ENCODE measurements around the gene PLCG2. TPM values are rescaled to one million over a fixed set of nuclear protein-coding genes. Genes with fewer than 3 reads are reported as not detected.
"Not testable (repeated sequence)": the region's sequence is repeated elsewhere in the genome, so short reads cannot be mapped to it uniquely, and the experiment has no call there.

PLCG2 gene
- total RNA-seq, 1 experiment from 2014 or later, result 3.2 TPM

GRCh38 chr16:81938326-81939163, 159.5 kb downstream of the PLCG2 start:
- DNase-seq (ENCODE audit: low read depth), result no peak

- peak; percentile 31 for DNase-seq (ENCODE audit: low read depth)
These were observed 160.3 kb downstream of the PLCG2 start for GRCh38 chr16:81939164-81940056.

- peak; percentile 69 for DNase-seq (ENCODE audit: low read depth)
These were observed 161.9 kb downstream of the PLCG2 start for GRCh38 chr16:81940781-81941560.

GRCh38 chr16:81942007-81942601, 163.0 kb downstream of the PLCG2 start:
- DNase-seq (ENCODE audit: low read depth), result no peak

- peak; percentile 78 for DNase-seq (ENCODE audit: low read depth)
These were observed 166.6 kb downstream of the PLCG2 start for GRCh38 chr16:81945665-81946064.

- peak; percentile 79 for DNase-seq (ENCODE audit: low read depth)
These were observed 167.1 kb downstream of the PLCG2 start for GRCh38 chr16:81946206-81946605.

GRCh38 chr16:81951564-81951963, 172.5 kb downstream of the PLCG2 start:
- DNase-seq (ENCODE audit: low read depth), result no peak

- DNase-seq (ENCODE audit: low read depth), result peak; percentile 55
These were observed 177.3 kb downstream of the PLCG2 start for GRCh38 chr16:81956213-81956948.

GRCh38 chr16:81964808-81965207, 185.7 kb downstream of the PLCG2 start:
- DNase-seq (ENCODE audit: low read depth), result no peak

DNA sequence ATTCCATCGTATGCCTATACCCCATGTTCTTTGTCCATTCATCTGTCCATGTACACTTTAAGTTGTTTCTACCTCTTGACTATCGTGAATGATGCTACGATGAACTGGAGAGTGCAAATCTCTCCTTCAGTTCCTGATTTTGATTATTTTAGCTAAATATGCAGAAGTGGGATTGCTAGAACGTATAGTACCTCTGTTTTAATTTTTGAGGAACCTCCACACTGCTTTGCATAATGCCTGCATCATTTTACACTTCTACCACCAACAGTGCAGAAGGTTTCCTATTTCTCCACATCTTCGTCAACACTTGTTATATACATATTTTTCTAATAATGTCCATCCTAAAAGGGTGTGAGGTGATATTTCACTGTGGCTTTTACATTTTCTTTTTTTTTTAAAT, 188.3 kb downstream of the PLCG2 start:
- no peak for DNase-seq (ENCODE audit: low read depth)

- DNase-seq (ENCODE audit: low read depth), result no peak
These were observed 192.8 kb downstream of the PLCG2 start for GRCh38 chr16:81971853-81972252.

DNA sequence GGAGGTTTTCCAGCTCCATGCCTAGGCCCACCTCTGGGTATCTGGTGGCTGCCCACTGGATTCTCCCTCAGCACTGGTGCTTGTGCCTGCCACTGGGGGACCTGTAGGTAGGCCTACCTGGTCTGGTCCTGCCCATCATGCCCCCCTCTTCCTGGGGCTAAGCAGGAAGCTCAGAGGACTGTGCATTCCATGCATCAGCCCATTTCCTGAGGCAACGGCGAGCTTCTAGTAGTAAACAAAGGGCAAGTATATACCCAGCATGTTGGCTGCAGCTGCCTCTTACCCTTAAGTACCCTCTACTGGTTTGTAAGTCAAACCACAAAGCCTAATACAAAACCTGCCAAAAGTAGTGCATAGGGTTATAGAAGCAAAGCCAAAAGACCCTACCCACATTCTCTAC, 194.6 kb downstream of the PLCG2 start:
- no peak for DNase-seq (ENCODE audit: low read depth)

- no peak for DNase-seq (ENCODE audit: low read depth)
These were observed 196.5 kb downstream of the PLCG2 start for GRCh38 chr16:81975637-81976036.

GRCh38 chr16:81977335-81977942, 198.3 kb downstream of the PLCG2 start:
- not testable (repeated sequence) for DNase-seq (ENCODE audit: low read depth)

- DNase-seq (ENCODE audit: low read depth), result peak; percentile 60
These were observed 208.0 kb downstream of the PLCG2 start for GRCh38 chr16:81987121-81987520.

GRCh38 chr16:81987706-81988105, 208.6 kb downstream of the PLCG2 start:
- DNase-seq (ENCODE audit: low read depth), result peak; percentile 61

DNA sequence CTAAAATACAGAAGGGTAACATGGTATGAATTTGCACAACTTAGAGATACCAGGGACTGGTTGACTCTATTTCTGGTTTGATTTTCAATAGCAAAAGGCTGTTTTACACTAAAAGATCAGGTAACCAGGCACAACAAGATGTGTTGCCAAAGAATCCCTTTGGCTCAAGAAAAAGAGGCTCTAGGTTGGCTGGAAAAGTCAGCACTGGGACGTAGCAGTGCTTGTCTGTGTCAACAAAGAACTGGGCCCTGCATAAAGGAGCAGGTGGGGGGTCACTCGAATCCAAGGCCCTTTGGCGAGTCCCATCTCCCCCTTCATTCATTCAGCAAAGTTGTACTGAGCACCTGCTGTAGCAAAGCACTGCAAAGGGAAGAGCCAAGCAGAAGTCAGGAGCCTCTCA, 213.8 kb downstream of the PLCG2 start:
- DNase-seq (ENCODE audit: low read depth), result no peak

DNA sequence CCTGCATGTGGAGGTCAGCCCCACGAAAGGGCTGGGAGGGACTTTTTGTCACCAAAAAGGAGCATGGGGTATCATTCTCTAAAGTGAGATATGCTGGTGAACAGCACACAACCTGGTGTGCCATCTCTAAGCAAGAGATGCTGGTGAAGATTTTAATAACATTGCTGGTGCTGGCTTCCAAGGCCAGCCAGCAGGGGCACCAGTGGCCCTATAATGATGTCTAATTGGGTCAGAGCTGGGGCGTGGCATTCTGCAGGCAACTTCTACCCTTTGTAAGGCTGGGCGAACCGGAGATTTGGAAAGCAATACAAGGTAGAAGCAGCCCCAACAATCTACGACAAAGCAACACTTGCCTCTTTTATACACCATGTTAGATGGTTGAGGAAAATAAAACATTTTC, 215.4 kb downstream of the PLCG2 start:
- no peak for DNase-seq (ENCODE audit: low read depth)

DNA sequence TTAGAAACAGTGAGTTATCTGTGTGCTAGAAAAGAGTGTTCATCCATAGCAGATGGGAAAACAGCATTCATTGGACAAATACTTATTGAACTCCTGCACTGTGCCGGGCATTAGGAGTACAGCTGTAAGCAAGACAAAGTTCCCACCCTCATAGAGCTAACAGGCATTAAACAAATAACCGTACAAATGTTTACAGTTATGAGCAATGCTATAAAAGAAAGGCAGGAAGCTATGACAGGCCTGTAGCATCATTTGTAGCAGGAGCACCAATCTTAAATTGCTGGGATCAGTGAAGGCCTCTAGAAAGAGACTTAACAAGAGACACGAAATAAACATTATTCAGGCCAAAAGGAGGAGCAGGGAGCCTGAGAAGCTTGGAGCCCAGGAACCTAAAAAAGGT, 216.6 kb downstream of the PLCG2 start:
- DNase-seq (ENCODE audit: low read depth), result peak; percentile 64
